Coronary artery (tissue), 2 donors: Measurements from ENCODE around the gene SMIM1.

Experiments
- DNase-seq: peaks from one replicate; pipeline ENCODE4 v3.0.0-alpha.2; 2017; ENCODE audit warnings: low spot score
- H3K27ac ChIP-seq, 2 donors: fragments of 200-600 bp; sonication (generic); one replicate each; pipeline ENCODE4 v1.5.1; 2016 to 2019
- H3K4me3 ChIP-seq: fragments of 200-600 bp; sonication (generic); 2 replicates; pipeline ENCODE4 v1.5.1; 2016; ENCODE audit warnings: mild to moderate bottlenecking, moderate library complexity
- CTCF ChIP-seq: fragments of 200-600 bp; sonication (generic); IDR thresholded peaks from one replicate; pipeline ENCODE4 v1.5.1; 2019; ENCODE audit warnings: antibody characterized with exemption

SMIM1 gene

GRCh38 chr1:3761296-3762010 lies 11.1 kb upstream of the SMIM1 start:
- TF ChIP-seq CTCF = no peak
- no peak overlapping the region for H3K27ac ChIP-seq
- DNase-seq = no peak
- H3K4me3 ChIP-seq = no peak overlapping the region

- Histone ChIP-seq H3K27ac (no peak overlapping the region), H3K4me3 (no peak overlapping the region)
- DNase-seq = no peak
- TF ChIP-seq CTCF = no peak
Measured at GRCh38 chr1:3762151-3762872, 10.2 kb upstream of the SMIM1 start.

- DNase-seq = no peak
- TF ChIP-seq CTCF = no peak
- Histone ChIP-seq H3K27ac (no peak overlapping the region), H3K4me3 (no peak overlapping the region)
Measured at GRCh38 chr1:3762873-3763228, 9.7 kb upstream of the SMIM1 start.

- no peak for DNase-seq
- H3K4me3 ChIP-seq = no peak overlapping the region
- no peak for TF ChIP-seq CTCF
- no peak overlapping the region for H3K27ac ChIP-seq
Measured at GRCh38 chr1:3763351-3764125, 9.0 kb upstream of the SMIM1 start.

GRCh38 chr1:3767328-3767925 lies 5.1 kb upstream of the SMIM1 start:
- H3K4me3 ChIP-seq = no peak overlapping the region
- DNase-seq = no peak
- H3K27ac ChIP-seq = no peak overlapping the region
- no peak for TF ChIP-seq CTCF

GRCh38 chr1:3768811-3769390 lies 3.6 kb upstream of the SMIM1 start:
- no peak for DNase-seq
- TF ChIP-seq CTCF = no peak
- Histone ChIP-seq H3K27ac (no peak overlapping the region), H3K4me3 (no peak overlapping the region)
